Right ventricle myocardium superior (tissue), 1 donor: Measurements from ENCODE around the gene NUP93. TPM values are rescaled to one million over a fixed set of nuclear protein-coding genes. Genes with fewer than 3 reads are reported as not detected.

Experiments
- ATAC-seq: fragments of 200-7000 bp; cut with Tn5 transposase; one replicate; pipeline ENCODE4 v1.9.1; 2020; ENCODE audit warnings: mild to moderate bottlenecking; ENCODE audit not compliant: poor library complexity
- DNase-seq: peaks from one replicate; pipeline ENCODE4 v3.0.0-alpha.2; 2020
- intact Hi-C: fragments of 100-400 bp; cut with DNase I; formaldehyde crosslinking; loops from one replicate; pipeline ENCODE4 v1.11.2; 2022
- microRNA-seq: library from miRNA; unstranded; fragments of <30 nt; microRNA quantifications from one replicate; pipeline ENCODE4 v1.2.0, GENCODE V29; 2020
- total RNA-seq: library from RNA; stranded (reverse); fragmentation: NEBNext Ultra II Directional; extraction: Animal tissue kit (Norgen Biotek cat#: 25700); gene quantifications from one replicate; pipeline ENCODE4 v1.2.1, GENCODE V29; 2021
- donor health status: DM: no; HTN: yes; CAD: no; lungs with severe emphysema.

The NUP93 gene
- total RNA-seq, 1 donor from 2014 or later: 20.6 TPM

DNA sequence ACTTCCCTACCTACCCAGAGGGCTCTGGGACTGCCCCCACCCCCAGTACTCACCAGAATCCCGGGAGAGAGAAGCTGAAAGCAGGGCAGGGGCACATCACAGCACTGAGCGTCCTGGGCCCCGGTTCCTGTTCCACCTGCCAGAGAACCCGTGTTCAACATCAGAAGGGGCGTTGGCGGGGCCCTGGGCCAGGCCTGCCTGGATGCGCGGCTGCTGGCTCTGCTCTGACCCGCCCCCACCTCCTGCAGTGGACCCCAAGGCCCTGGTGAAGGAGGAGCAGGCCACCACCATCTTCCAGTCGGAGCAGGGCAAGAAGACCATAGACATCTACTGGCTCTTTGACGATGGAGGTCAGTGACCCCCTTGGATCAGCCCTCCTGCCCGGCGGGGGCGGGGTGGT, 162.8 kb downstream of the NUP93 start:
- intact Hi-C loops: no loop called here
- DNase-seq (no peak), ATAC-seq (no peak)

DNA sequence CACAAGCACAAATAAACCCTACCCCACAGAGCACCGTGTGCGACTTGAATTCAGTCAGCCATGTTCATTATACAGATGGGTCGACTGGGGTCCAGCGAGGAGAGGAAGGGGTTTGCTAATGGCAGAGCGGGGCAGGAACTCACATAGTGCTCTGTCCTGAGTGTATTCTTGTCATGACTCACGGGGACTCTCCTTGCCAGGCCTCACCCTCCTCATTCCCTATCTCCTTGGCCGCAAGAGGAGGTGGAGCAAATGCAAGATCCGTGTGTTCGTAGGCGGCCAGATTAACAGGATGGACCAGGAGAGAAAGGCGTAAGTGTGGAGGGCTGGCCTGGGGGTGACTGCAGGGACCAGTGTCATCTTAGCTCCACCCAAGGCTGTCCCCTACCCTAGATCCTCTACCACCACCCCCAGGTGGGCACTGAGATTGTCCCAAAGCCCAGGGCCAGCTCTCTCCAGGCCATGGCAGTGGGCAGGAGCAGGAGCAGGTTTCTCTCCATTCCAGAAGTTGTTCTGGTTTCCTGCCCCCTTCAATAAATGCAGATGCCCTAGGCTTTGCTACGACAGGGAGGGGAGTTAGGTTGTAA, 164.5 kb downstream of the NUP93 start:
- ATAC-seq (no peak), DNase-seq (no peak)
- intact Hi-C loops: no loop called here

- intact Hi-C loops: no loop called here
- ATAC-seq: no peak
- no peak for DNase-seq
These were observed 165.9 kb downstream of the NUP93 start for GRCh38 chr16:56895813-56896212.

DNA sequence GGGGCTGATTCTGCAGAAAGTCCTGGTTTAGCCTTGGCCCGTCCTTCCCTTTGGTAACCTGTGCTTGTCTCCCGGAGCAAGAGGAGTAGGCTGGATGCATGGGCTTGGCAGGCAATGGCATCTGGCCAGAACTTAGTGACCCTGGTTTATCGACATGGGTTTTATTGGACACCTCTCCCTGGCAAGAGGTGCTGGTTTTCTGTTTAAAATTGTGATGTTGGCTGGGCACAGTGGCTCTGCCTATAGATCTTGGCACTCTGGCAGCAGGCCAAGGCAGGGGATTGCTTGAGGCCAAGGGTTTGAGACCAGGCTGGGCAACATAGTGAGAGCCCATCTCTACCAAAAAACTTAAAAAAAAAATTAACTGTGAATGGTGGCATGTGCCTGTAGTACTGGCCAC, 166.3 kb downstream of the NUP93 start:
- ATAC-seq (no peak), DNase-seq (no peak)
- intact Hi-C loops: no loop called here

DNA sequence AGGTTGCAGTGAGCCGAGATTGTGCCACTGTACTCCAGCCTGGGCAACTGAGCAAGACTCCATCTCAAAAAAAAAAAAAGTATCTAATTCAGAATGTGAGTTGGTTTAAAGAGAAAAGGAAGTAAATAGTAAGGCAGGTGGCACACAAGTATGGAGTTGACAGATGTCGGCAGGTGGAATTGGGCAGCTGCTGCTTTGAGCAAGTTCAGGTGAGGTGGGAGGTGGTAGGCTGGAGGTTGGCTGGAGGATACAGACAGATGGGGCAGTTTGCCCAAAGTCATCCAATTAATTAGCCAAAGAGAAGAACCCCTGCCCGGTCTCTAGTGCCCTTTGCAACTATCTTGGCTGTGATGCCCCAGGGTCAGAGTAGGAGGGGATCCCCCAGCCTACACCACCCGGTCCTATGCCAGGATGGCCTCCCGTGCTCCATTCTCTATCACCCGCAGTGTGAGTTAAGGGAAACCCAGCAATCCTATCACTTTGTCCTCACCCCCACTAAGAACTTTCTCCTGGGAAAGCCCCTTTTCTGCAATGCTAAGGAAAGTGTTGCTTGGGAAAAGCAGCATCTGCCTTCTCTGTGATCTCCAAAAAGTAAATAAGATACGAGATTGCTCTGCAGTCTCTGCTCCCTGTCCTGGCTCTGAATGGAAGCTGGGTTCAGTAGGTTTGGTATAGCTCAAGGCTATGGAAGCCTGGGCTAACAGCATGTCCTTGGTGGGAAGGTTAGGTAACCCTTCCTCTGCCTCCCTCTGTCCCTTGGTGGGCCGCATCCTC, 167.3 kb downstream of the NUP93 start:
- intact Hi-C loops: no loop called here
- DNase-seq: no peak
- ATAC-seq: no peak

DNA sequence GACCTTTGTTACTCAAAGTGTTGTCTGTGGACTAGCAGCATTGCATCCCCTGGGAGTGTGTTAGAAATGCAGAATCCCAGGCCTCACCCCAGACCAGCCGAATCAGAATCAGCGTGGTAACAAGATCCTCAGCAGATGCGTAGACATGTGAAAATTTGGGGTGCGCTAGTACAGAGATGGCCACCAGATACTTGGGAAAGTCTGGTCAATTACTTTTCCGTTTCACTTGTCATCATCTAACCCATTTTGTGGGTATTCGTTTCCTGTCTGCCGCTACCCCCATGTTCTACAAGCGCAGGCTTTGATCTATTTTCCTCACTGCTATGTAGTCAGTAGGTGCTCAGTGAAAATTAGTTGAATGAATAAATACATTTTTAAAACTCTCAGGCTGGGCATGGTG, 168.9 kb downstream of the NUP93 start:
- no peak for ATAC-seq
- intact Hi-C loops: no loop called here
- DNase-seq: no peak

Small RNA genes lying within 50 kb of the gene (microRNA-seq; reads per million reads assigned to microRNA genes)
- 1.6 reads per million for gene MIR138-2

Other genes with a start within 250 kb of the NUP93 start
- 39.0 TPM for gene BBS2, start 210.1 kb upstream of the NUP93 start, total RNA-seq
- gene MT4, start 165.1 kb upstream of the NUP93 start, total RNA-seq: not detected
- gene MT3, start 140.6 kb upstream of the NUP93 start, total RNA-seq: 3.5 TPM
- gene MT2A, start 121.5 kb upstream of the NUP93 start, total RNA-seq: 87.9 TPM
- gene MT1E, start 104.3 kb upstream of the NUP93 start, total RNA-seq: 109 TPM
- gene MT1M, start 97.5 kb upstream of the NUP93 start, total RNA-seq: 5.4 TPM
- gene MT1A, start 91.5 kb upstream of the NUP93 start, total RNA-seq: 2.3 TPM
- not detected for gene MT1B, start 78.2 kb upstream of the NUP93 start, total RNA-seq
- gene MT1F, start 72.2 kb upstream of the NUP93 start, total RNA-seq: 2.1 TPM
- gene MT1G, start 62.1 kb upstream of the NUP93 start, total RNA-seq: 1.3 TPM
- not detected for gene MT1H, start 60.3 kb upstream of the NUP93 start, total RNA-seq
- gene MT1X, start 47.7 kb upstream of the NUP93 start, total RNA-seq: 105 TPM
- not detected for gene SLC12A3, start 135.1 kb downstream of the NUP93 start, total RNA-seq
- gene HERPUD1, start 202.0 kb downstream of the NUP93 start, total RNA-seq: 105 TPM
- 0.24 TPM for gene CETP, start 231.8 kb downstream of the NUP93 start, total RNA-seq